Amniotic epithelial cell (primary cell): ENCODE measurements around the gene SLC22A16.
A peak's percentile ranks its signal among the peaks of the same experiment; 100 is the strongest.

Experiments
- DNase-seq: peaks from one replicate; pipeline ENCODE4 v3.0.0-alpha.2; 2010; ENCODE audit warnings: low read depth

The SLC22A16 gene

GRCh38 chr6:110447761-110448160 lies 28.7 kb downstream of the SLC22A16 start:
- no peak for DNase-seq

GRCh38 chr6:110446405-110446804 lies 30.0 kb downstream of the SLC22A16 start:
- no peak for DNase-seq

GRCh38 chr6:110440026-110440425 lies 36.4 kb downstream of the SLC22A16 start:
- DNase-seq: no peak

GRCh38 chr6:110439356-110439755 lies 37.1 kb downstream of the SLC22A16 start:
- DNase-seq: no peak

- DNase-seq: no peak
Measured at GRCh38 chr6:110434961-110435602, 41.3 kb downstream of the SLC22A16 start.

- DNase-seq: no peak
Measured at GRCh38 chr6:110432285-110432900, 44.0 kb downstream of the SLC22A16 start.

- DNase-seq: no peak
Measured at GRCh38 chr6:110430741-110431140, 45.7 kb downstream of the SLC22A16 start.

- no peak for DNase-seq
Measured at GRCh38 chr6:110430236-110430635, 46.2 kb downstream of the SLC22A16 start.

- DNase-seq: no peak
Measured at GRCh38 chr6:110428153-110428552, 48.3 kb downstream of the SLC22A16 start.

- no peak for DNase-seq
Measured at GRCh38 chr6:110425816-110426215, 50.6 kb downstream of the SLC22A16 start.

- peak; percentile 63 for DNase-seq
Measured at GRCh38 chr6:110422444-110422822, 54.0 kb downstream of the SLC22A16 start.

- DNase-seq: no peak
Measured at GRCh38 chr6:110421749-110422443, 54.5 kb downstream of the SLC22A16 start.

GRCh38 chr6:110419028-110419739 lies 57.2 kb downstream of the SLC22A16 start:
- DNase-seq: no peak

GRCh38 chr6:110418594-110418993 lies 57.8 kb downstream of the SLC22A16 start:
- DNase-seq: no peak

GRCh38 chr6:110415086-110415916 lies 61.1 kb downstream of the SLC22A16 start, which contains the start of gene DDO:
Gene DDO, minus strand, starts transcription at chr6:110415575. Its CDS starts 2,113 bp downstream, at chr6:110413462.
- peak; percentile 69 for DNase-seq

GRCh38 chr6:110414669-110415068 lies 61.7 kb downstream of the SLC22A16 start:
- no peak for DNase-seq

GRCh38 chr6:110412360-110412759 lies 64.1 kb downstream of the SLC22A16 start:
- DNase-seq: no peak

GRCh38 chr6:110410511-110410910 lies 65.9 kb downstream of the SLC22A16 start:
- DNase-seq: peak; percentile 31

- no peak for DNase-seq
Measured at GRCh38 chr6:110409794-110410193, 66.6 kb downstream of the SLC22A16 start.

- no peak for DNase-seq
Measured at GRCh38 chr6:110408901-110409300, 67.5 kb downstream of the SLC22A16 start.

- DNase-seq: peak; percentile 84
Measured at GRCh38 chr6:110404607-110405006, 71.8 kb downstream of the SLC22A16 start.
